SK-N-MC (cell line): ENCODE measurements around the gene GPR39.

Experiments
- EZH2 ChIP-seq: fragments of 200-600 bp; sonication (generic); IDR thresholded peaks from one replicate; pipeline ENCODE4 v1.6.1; 2017; ENCODE audit warnings: antibody characterized with exemption
- POLR2AphosphoS5 ChIP-seq: IDR thresholded peaks from 2 replicates; pipeline ENCODE4 v1.6.1; 2012; ENCODE audit warnings: mild to moderate bottlenecking, low read depth, low read length, borderline replicate concordance

GRCh38 chr2:132429941-132430573 lies 13.5 kb downstream of the GPR39 start:
- TF ChIP-seq EZH2 (no peak), POLR2AphosphoS5 (no peak)
